ENCODE data around the gene CLK2.
"Not testable (repeated sequence)": the region's sequence is repeated elsewhere in the genome, so short reads cannot be mapped to it uniquely, and the experiment has no call there.

CLK2 gene

GRCh38 chr1:155295942-155296267, 22.6 kb upstream of the CLK2 start:
- DNase-seq: no peak

- DNase-seq: no peak
Observed at GRCh38 chr1:155295183-155295941, 22.1 kb upstream of the CLK2 start.

GRCh38 chr1:155294520-155295182, 21.3 kb upstream of the CLK2 start:
- no peak for DNase-seq

GRCh38 chr1:155293086-155293749, 19.9 kb upstream of the CLK2 start:
- no peak for DNase-seq

- not testable (repeated sequence) for DNase-seq
Observed at GRCh38 chr1:155291006-155291405, 17.7 kb upstream of the CLK2 start.

- DNase-seq: no peak
Observed at GRCh38 chr1:155287987-155288543, 14.8 kb upstream of the CLK2 start.

- no peak for DNase-seq
Observed at GRCh38 chr1:155286544-155286943, 13.2 kb upstream of the CLK2 start.

GRCh38 chr1:155285631-155286044, 12.3 kb upstream of the CLK2 start:
- DNase-seq: no peak

- no peak for DNase-seq
Observed at GRCh38 chr1:155285063-155285462, 11.8 kb upstream of the CLK2 start.

- DNase-seq: no peak
Observed at GRCh38 chr1:155284476-155284875, 11.2 kb upstream of the CLK2 start.

GRCh38 chr1:155282488-155283091, 9.3 kb upstream of the CLK2 start:
- no peak for DNase-seq

- DNase-seq: no peak
Observed at GRCh38 chr1:155279268-155279667, 6.0 kb upstream of the CLK2 start.

- DNase-seq: no peak
Observed at GRCh38 chr1:155278689-155279160, 5.4 kb upstream of the CLK2 start.

- peak; percentile 98 to 99 for DNase-seq
Observed at GRCh38 chr1:155277902-155278688, 4.8 kb upstream of the CLK2 start.

- peak; percentile 98 to 100 for DNase-seq
Observed at GRCh38 chr1:155277070-155277901, 4.0 kb upstream of the CLK2 start, which contains the start of gene HCN3. Gene HCN3, plus strand, starts transcription at chr1:155277463. Its CDS starts 128 bp downstream, at chr1:155277591.

GRCh38 chr1:155272466-155273342, 600 bp downstream of the CLK2 start:
- peak; percentile 83 to 95 for DNase-seq

GRCh38 chr1:155269381-155269780, 3.9 kb downstream of the CLK2 start:
- DNase-seq: no peak

GRCh38 chr1:155268630-155269029, 4.7 kb downstream of the CLK2 start:
- DNase-seq: no peak

GRCh38 chr1:155267373-155267772, 5.9 kb downstream of the CLK2 start:
- DNase-seq: no peak

- DNase-seq: no peak
Observed at GRCh38 chr1:155266553-155266952, 6.8 kb downstream of the CLK2 start.
